HepG2 (cell line): ENCODE measurements around the gene TMEM217. TPM values are rescaled to one million over a fixed set of nuclear protein-coding genes. Genes with fewer than 3 reads are reported as not detected.

Experiments
- ATAC-seq: fragments of 200-7000 bp; cut with Tn5 transposase; 3 replicates; pipeline ENCODE4 v1.9.1; 2020; ENCODE audit warnings: mild to moderate bottlenecking, moderate library complexity
- BruUV-seq: library from RNA; stranded (reverse); fragments of 400-500 nt; replicated peaks from 2 replicates; lab custom pipeline; 2021; lab: Mats Ljungman, UMichigan
- CTCF ChIA-PET: fragments of 300-600 bp; formaldehyde crosslinking; extraction: SDS; loops from one replicate; lab custom pipeline; 2021; ENCODE audit warnings: low total read pairs, inconsistent platforms, low intra/inter-chr PET ratio; lab: Yijun Ruan, JAX
- POLR2A ChIA-PET: fragments of 350-600 bp; sonication (Branson Sonifier 250); formaldehyde crosslinking; loops from one replicate; lab custom pipeline; 2020; ENCODE audit warnings: antibody characterized with exemption, inconsistent platforms; lab: Yijun Ruan, JAX
- DNase-seq: peaks from one replicate; pipeline ENCODE4 v3.0.0-alpha.2; 2015; ENCODE audit warnings: low spot score
- FAIRE-seq: peaks from 3 replicates; lab custom pipeline; 2011; peaks lifted over from hg19 to GRCh38; lab: Jason Lieb, UNC
- H2AFZ ChIP-seq: one replicate; pipeline ENCODE4 v1.6.1; 2011; ENCODE audit warnings: low read length, inconsistent platforms
- H3K27ac ChIP-seq: fragments of 300-600 bp; 3 replicates; pipeline ENCODE4 v1.8.0; 2011; ENCODE audit warnings: mixed run types, mild to moderate bottlenecking, mixed read lengths, low read length, inconsistent platforms; ENCODE audit not compliant: insufficient read depth; ENCODE audit errors: extremely low read length
- H3K27me3 ChIP-seq, 2 experiments: fragments of 200-600 bp in 1 of 2; 2 replicates in 1 of 2; 3 replicates in 1 of 2; pipeline versions ENCODE4 v1.6.0 to v1.8.0; 2011; ENCODE audit warnings: low read length in 2 of 2, mild to moderate bottlenecking in 2 of 2, moderate library complexity in 2 of 2, inconsistent platforms in 1 of 2; ENCODE audit not compliant: insufficient read depth in 2 of 2, control insufficient read depth in 1 of 2
- H3K36me3 ChIP-seq, 2 experiments: fragments of 200-600 bp in 1 of 2; replicated peaks in 1 of 2; 2 replicates in 1 of 2; 3 replicates in 1 of 2; pipeline versions ENCODE4 v1.5.1 to v1.8.0; 2011; ENCODE audit warnings: low read length in 2 of 2, inconsistent platforms in 1 of 2; ENCODE audit not compliant: insufficient read depth in 2 of 2, control insufficient read depth in 1 of 2
- H3K4me1 ChIP-seq: 2 replicates; pipeline ENCODE4 v1.5.1; 2012; ENCODE audit warnings: low read length, inconsistent platforms; ENCODE audit not compliant: insufficient read depth
- H3K4me2 ChIP-seq: 2 replicates; pipeline ENCODE4 v1.6.0; 2011; ENCODE audit warnings: low read depth, low read length, inconsistent platforms
- H3K4me3 ChIP-seq, 3 experiments: fragments of 200-600 bp in 1 of 3; sonication (generic), shearing (Covaris generic) in 1 of 3; replicated peaks in 1 of 3; 2 replicates each; pipeline ENCODE4 v1.5.1; 2011 to 2016; ENCODE audit warnings: low read length in 3 of 3, inconsistent platforms in 2 of 3, low read depth in 2 of 3, mild to moderate bottlenecking in 2 of 3, control low read depth in 1 of 3, mixed read lengths in 1 of 3; ENCODE audit not compliant: insufficient read depth in 1 of 3
- H3K79me2 ChIP-seq: one replicate; pipeline ENCODE4 v1.6.1; 2011; ENCODE audit warnings: low read length, inconsistent platforms; ENCODE audit not compliant: insufficient read depth
- H3K9ac ChIP-seq: 2 replicates; pipeline ENCODE4 v1.6.0; 2011; ENCODE audit warnings: mild to moderate bottlenecking, low read depth, low read length, inconsistent platforms; ENCODE audit not compliant: insufficient read depth
- H3K9me3 ChIP-seq: 2 replicates; pipeline ENCODE4 v1.5.1; 2012; ENCODE audit warnings: mild to moderate bottlenecking, low read length
- H4K20me1 ChIP-seq: 2 replicates; pipeline ENCODE4 v1.6.0; 2011; ENCODE audit warnings: inconsistent platforms, mild to moderate bottlenecking, low read length, moderate library complexity; ENCODE audit not compliant: insufficient read depth
- CEBPB ChIP-seq: IDR thresholded peaks from 2 replicates; pipeline ENCODE4 v1.6.1; 2011; ENCODE audit warnings: low read depth, low read length, improper control_type of control experiment, borderline replicate concordance
- NR1H2 ChIP-seq: sonication (generic); formaldehyde crosslinking; IDR thresholded peaks from 2 replicates; pipeline ENCODE4 v1.8.1; 2022; ENCODE audit warnings: low read depth, missing genetic modification reagents, borderline replicate concordance
- SAFB2 ChIP-seq: sonication (generic); formaldehyde crosslinking; IDR thresholded peaks from 2 replicates; pipeline ENCODE4 v1.5.1; 2020; ENCODE audit warnings: missing genetic modification reagents, low read depth, mild to moderate bottlenecking, borderline replicate concordance
- SOX6 ChIP-seq, 2 experiments: fragments of 450-650 bp in 1 of 2; sonication (generic) in 1 of 2; formaldehyde crosslinking in 1 of 2; IDR thresholded peaks; 2 replicates each; pipeline versions ENCODE4 v1.4.0 to v1.6.1; 2017 to 2020; ENCODE audit warnings: antibody characterized with exemption in 1 of 2, mild to moderate bottlenecking in 1 of 2, missing genetic modification reagents in 1 of 2
- ZNF354B ChIP-seq: sonication (generic); formaldehyde crosslinking; IDR thresholded peaks from 2 replicates; pipeline ENCODE4 v1.8.0; 2022; ENCODE audit warnings: mild to moderate bottlenecking, missing genetic modification reagents
- ZNF558 ChIP-seq: sonication (generic); formaldehyde crosslinking; IDR thresholded peaks from 2 replicates; pipeline ENCODE4 v1.9.0; 2022; ENCODE audit warnings: mild to moderate bottlenecking, missing genetic modification reagents, borderline replicate concordance
- ZNF773 ChIP-seq: sonication (generic); formaldehyde crosslinking; IDR thresholded peaks from 2 replicates; pipeline ENCODE4 v1.4.0; 2020; ENCODE audit warnings: missing genetic modification reagents, borderline replicate concordance
- WGBS: methylation state at CpG from one replicate; pipeline ENCODE4 v1.1.6; 2017; ENCODE audit warnings: low lambda C conversion rate; 5-methylcytosine and 5-hydroxymethylcytosine counted together
- in situ Hi-C: cut with HindIII; loops from 2 replicates; pipeline ENCODE4 v1.10.0; 2017; ENCODE audit warnings: low pct_unique_long_range_greater_than_20kb; ENCODE audit not compliant: extremely low pct_ligation_motif_present
- intact Hi-C: fragments of 100-400 bp; cut with micrococcal nuclease; formaldehyde crosslinking; loops from one replicate; pipeline ENCODE4 v1.10.0; 2022; ENCODE audit not compliant: unreplicated experiment
- polyA plus RNA-seq, 8 experiments: library from polyadenylated mRNA; depleted of rRNA in 3 of 8; stranded (reverse) in 7 of 8; unstranded in 1 of 8; fragments of >200 nt; fragmentation: Illumina TruSeq in 4 of 8; extraction: Trizol in 4 of 8; gene quantifications; 2 replicates each; pipeline versions ENCODE4 v1.2.1 to v1.2.3, GENCODE V29; 2011 to 2016; ENCODE audit warnings: low read depth in 4 of 8, missing spikeins in 1 of 8, mixed read lengths in 1 of 8; ENCODE audit not compliant: insufficient read depth in 1 of 8
- total RNA-seq, 5 experiments: library from RNA; depleted of rRNA; stranded (reverse); fragments of >200 nt; fragmentation: Illumina TruSeq; extraction: Trizol; gene quantifications; 2 replicates each; pipeline ENCODE4 v1.2.3, GENCODE V29; 2016; ENCODE audit warnings: low read depth in 1 of 5
- TF ChIP-seq, protein P1 (sequence below): sonication (generic); formaldehyde crosslinking; IDR thresholded peaks from 2 replicates; pipeline ENCODE4 v1.5.1; 2020; ENCODE audit warnings: missing genetic modification reagents, mild to moderate bottlenecking, borderline replicate concordance
- TF ChIP-seq, protein P2 (sequence below): sonication (generic); formaldehyde crosslinking; IDR thresholded peaks from 2 replicates; pipeline ENCODE4 v1.5.1; 2020; ENCODE audit warnings: mild to moderate bottlenecking, missing genetic modification reagents, borderline replicate concordance
- TF ChIP-seq, protein P3 (sequence below): sonication (generic); formaldehyde crosslinking; IDR thresholded peaks from 2 replicates; pipeline ENCODE4 v1.4.0; 2020; ENCODE audit warnings: missing genetic modification reagents, borderline replicate concordance

Gene TMEM217
- total and polyA plus RNA-seq, 2 of the 13 experiments (the other 11 are each of a cell fraction or from before 2014, with no cell fraction given) = 2.3 to 3.4 TPM

DNA sequence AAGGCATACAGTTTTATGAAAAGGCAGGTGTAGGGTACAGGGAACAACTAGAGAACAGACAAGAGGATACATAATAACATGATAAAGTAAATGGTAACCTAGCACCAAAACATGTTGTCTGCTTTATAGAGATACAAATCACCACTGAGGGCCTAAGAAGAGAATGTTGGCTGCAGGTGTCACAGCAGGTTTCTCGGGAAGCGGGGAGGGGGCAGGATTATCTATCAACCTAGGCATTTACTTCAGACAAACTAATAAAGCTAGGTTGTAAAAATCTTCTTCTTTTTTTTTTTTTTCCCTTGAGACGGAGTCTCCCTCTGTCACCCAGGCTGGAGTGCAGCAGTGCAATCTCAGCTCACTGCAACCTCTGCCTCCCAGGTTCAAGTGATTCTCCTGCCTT, 65.3 kb downstream of the TMEM217 start (continued):
- TF ChIP-seq, protein P1, sequence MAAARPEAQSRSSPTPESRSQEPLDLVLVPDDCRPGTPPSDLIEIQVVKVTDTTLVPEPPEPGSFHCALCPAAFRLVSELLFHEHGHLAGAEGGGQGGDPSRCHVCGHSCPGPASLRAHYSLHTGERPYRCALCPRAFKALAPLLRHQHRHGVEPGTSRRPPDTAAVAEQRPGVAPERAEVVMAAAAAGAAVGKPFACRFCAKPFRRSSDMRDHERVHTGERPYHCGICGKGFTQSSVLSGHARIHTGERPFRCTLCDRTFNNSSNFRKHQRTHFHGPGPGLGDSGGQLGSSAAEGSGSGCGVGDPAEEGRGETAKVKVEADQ (CRISPR knock-in tag) = no peak
- TF ChIP-seq, protein P2, sequence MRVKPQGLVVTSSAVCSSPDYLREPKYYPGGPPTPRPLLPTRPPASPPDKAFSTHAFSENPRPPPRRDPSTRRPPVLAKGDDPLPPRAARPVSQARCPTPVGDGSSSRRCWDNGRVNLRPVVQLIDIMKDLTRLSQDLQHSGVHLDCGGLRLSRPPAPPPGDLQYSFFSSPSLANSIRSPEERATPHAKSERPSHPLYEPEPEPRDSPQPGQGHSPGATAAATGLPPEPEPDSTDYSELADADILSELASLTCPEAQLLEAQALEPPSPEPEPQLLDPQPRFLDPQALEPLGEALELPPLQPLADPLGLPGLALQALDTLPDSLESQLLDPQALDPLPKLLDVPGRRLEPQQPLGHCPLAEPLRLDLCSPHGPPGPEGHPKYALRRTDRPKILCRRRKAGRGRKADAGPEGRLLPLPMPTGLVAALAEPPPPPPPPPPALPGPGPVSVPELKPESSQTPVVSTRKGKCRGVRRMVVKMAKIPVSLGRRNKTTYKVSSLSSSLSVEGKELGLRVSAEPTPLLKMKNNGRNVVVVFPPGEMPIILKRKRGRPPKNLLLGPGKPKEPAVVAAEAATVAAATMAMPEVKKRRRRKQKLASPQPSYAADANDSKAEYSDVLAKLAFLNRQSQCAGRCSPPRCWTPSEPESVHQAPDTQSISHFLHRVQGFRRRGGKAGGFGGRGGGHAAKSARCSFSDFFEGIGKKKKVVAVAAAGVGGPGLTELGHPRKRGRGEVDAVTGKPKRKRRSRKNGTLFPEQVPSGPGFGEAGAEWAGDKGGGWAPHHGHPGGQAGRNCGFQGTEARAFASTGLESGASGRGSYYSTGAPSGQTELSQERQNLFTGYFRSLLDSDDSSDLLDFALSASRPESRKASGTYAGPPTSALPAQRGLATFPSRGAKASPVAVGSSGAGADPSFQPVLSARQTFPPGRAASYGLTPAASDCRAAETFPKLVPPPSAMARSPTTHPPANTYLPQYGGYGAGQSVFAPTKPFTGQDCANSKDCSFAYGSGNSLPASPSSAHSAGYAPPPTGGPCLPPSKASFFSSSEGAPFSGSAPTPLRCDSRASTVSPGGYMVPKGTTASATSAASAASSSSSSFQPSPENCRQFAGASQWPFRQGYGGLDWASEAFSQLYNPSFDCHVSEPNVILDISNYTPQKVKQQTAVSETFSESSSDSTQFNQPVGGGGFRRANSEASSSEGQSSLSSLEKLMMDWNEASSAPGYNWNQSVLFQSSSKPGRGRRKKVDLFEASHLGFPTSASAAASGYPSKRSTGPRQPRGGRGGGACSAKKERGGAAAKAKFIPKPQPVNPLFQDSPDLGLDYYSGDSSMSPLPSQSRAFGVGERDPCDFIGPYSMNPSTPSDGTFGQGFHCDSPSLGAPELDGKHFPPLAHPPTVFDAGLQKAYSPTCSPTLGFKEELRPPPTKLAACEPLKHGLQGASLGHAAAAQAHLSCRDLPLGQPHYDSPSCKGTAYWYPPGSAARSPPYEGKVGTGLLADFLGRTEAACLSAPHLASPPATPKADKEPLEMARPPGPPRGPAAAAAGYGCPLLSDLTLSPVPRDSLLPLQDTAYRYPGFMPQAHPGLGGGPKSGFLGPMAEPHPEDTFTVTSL (CRISPR knock-in tag) = no peak
- no peak for TF ChIP-seq ZNF558 (CRISPR knock-in tag)

DNA sequence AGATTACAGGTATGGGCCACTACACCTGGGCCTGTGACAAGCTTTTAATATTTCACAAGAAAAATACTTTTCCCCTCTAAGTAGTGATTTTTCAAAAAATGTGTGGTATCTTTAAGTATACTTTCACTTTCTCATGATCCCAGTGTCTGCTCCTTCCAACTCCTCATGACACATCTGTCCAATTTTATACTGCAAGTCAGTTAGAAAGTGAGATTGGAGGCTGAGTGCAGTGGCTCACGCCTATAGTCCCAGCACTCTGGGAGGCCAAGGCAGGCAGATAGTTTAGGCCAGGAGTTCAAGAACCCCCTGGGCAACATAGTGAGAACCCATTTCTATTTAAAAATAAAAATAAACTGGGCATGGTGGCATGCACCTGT, 67.8 kb downstream of the TMEM217 start:
- 36% methylated on average over 1 of the region's 1 CpG for WGBS
- POLR2A ChIA-PET = no interaction called here
- no peak for TF ChIP-seq SAFB2 (CRISPR knock-in tag)
- TF ChIP-seq, protein P3, sequence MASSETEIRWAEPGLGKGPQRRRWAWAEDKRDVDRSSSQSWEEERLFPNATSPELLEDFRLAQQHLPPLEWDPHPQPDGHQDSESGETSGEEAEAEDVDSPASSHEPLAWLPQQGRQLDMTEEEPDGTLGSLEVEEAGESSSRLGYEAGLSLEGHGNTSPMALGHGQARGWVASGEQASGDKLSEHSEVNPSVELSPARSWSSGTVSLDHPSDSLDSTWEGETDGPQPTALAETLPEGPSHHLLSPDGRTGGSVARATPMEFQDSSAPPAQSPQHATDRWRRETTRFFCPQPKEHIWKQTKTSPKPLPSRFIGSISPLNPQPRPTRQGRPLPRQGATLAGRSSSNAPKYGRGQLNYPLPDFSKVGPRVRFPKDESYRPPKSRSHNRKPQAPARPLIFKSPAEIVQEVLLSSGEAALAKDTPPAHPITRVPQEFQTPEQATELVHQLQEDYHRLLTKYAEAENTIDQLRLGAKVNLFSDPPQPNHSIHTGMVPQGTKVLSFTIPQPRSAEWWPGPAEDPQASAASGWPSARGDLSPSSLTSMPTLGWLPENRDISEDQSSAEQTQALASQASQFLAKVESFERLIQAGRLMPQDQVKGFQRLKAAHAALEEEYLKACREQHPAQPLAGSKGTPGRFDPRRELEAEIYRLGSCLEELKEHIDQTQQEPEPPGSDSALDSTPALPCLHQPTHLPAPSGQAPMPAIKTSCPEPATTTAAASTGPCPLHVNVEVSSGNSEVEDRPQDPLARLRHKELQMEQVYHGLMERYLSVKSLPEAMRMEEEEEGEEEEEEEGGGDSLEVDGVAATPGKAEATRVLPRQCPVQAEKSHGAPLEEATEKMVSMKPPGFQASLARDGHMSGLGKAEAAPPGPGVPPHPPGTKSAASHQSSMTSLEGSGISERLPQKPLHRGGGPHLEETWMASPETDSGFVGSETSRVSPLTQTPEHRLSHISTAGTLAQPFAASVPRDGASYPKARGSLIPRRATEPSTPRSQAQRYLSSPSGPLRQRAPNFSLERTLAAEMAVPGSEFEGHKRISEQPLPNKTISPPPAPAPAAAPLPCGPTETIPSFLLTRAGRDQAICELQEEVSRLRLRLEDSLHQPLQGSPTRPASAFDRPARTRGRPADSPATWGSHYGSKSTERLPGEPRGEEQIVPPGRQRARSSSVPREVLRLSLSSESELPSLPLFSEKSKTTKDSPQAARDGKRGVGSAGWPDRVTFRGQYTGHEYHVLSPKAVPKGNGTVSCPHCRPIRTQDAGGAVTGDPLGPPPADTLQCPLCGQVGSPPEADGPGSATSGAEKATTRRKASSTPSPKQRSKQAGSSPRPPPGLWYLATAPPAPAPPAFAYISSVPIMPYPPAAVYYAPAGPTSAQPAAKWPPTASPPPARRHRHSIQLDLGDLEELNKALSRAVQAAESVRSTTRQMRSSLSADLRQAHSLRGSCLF (CRISPR knock-in tag) = no peak
- no peak for TF ChIP-seq ZNF354B (CRISPR knock-in tag)
- no peak for TF ChIP-seq CEBPB
- TF ChIP-seq NR1H2 (CRISPR knock-in tag) = no peak
- TF ChIP-seq SOX6 (IDR thresholded peaks at IDR 0.05) = no peak
- TF ChIP-seq SOX6 (CRISPR knock-in tag; IDR thresholded peaks at IDR 0.05) = no peak
- no peak for TF ChIP-seq ZNF773

More for the DNA sequence above, 67.8 kb downstream of the TMEM217 start:
- H3K9ac ChIP-seq = no peak overlapping the region
- FAIRE-seq = no peak
- in situ Hi-C loops (no loop called here), intact Hi-C loops (no loop called here)
- no peaks in the 10 kb centered on the region for H3K79me2 ChIP-seq
- H3K27me3 ChIP-seq = peaks cover 0 to 3% of the 10 kb centered on the region in 2 experiments; a peak in 1 of 5 replicates
- H4K20me1 ChIP-seq = no peaks in the 10 kb centered on the region
- ATAC-seq = no peak
- H3K4me2 ChIP-seq = no peak overlapping the region
- H3K27ac ChIP-seq = no peak overlapping the region
- no peak overlapping the region for H3K4me3 ChIP-seq
- H2AFZ ChIP-seq = no peak overlapping the region
- BruUV-seq = no TSS peak
- CTCF ChIA-PET = no interaction called here
- peaks cover 37% of the 10 kb centered on the region for H3K4me1 ChIP-seq
- no peak for DNase-seq
- H3K36me3 ChIP-seq = no peaks in the 10 kb centered on the region
- H3K9me3 ChIP-seq = no peaks in the 10 kb centered on the region
